HG03378 (cell line): ENCODE data around the gene CEP135.

Experiments used
- ATAC-seq: cut with Tn5 transposase; IDR thresholded peaks from one replicate; pipeline ENCODE4 v1.9.1; 2021; ENCODE audit warnings: mild to moderate bottlenecking, moderate library complexity; ENCODE audit not compliant: unreplicated experiment

Gene CEP135

GRCh38 chr4:56007154-56007553, 58.4 kb downstream of the CEP135 start:
- ATAC-seq: no peak

GRCh38 chr4:56008206-56008605, 59.5 kb downstream of the CEP135 start:
- ATAC-seq: no peak

GRCh38 chr4:56026596-56026995, 77.9 kb downstream of the CEP135 start:
- no peak for ATAC-seq

GRCh38 chr4:56028165-56028564, 79.4 kb downstream of the CEP135 start:
- no peak for ATAC-seq

- no peak for ATAC-seq
These were observed 89.9 kb downstream of the CEP135 start for GRCh38 chr4:56038487-56039162.

DNA sequence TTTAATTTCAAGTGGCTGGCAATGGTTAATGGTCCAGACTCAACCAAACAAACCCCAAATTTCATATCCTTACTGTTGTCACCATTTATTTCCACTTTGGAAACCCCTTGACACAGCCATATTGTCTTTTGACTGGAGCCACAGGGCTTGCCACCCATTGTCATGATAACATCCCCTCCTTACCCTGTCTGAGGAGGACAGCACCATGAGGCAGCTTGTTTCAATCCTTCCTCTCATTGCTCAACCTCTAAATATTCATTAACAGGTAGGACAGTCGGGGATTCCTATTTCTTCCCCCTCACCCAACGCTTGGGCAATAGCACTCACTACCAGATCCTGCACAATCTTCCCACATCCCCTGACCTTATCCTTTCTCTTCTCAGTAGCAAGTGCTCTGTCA, 92.1 kb downstream of the CEP135 start:
- ATAC-seq: no peak

GRCh38 chr4:56042225-56042624, 93.5 kb downstream of the CEP135 start:
- no peak for ATAC-seq

- ATAC-seq: no peak
These were observed 99.6 kb downstream of the CEP135 start for GRCh38 chr4:56048383-56048701.

DNA sequence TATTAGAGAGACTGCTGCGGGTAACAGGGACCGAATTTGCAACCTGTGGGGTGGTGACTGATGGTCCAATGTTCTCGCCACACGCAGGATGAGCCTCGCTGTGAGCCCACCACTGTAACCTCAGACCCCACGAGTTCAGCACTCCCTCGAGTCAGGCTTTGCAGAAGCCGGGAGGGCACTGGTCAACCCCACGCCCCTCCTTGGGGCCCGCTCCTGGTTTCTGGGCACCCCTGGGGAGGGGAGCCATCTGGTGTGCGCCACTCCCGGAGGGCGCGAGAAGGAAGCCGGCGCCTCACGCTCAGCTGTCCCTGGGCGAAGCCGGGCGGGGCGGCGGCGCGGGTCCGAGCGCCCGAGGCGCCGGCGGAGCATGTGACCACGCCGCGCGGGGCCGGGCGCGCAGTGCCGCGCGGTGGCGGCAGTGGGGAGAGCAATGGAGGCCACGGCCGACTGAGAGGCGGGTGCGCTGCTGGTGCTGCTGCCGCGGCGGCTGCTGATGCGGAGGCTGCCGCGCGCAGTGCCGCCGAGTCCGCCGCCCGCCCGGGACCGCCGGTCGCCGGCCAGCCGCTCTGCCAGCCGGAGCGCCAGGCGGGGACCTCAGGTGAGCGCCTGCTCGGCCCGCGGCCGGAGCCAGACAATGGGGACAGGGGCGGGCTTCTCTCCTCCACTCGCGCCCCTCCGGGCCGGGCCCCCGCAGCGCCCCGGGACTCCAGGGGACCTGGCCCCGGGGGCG, 100.1 kb downstream of the CEP135 start:
- ATAC-seq: peak; percentile 82

DNA sequence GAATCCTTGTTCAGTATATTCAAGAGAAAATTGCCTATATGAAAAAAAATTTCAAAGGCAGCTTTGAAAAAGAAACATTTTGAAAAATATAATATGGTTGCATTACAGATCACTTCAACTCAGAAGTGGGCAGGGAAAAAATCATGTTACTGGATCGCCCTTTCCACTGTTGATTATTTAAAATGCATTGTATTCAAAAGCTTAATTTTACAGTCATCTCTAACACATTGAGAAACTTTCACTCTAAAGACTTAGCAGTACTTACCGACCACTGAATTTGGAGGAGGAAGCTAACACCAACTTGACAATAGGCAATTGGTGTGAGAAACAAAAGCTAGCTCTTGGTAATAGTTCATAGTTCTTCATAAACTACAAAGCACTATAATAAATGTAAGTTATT, 101.9 kb downstream of the CEP135 start:
- ATAC-seq: no peak

DNA sequence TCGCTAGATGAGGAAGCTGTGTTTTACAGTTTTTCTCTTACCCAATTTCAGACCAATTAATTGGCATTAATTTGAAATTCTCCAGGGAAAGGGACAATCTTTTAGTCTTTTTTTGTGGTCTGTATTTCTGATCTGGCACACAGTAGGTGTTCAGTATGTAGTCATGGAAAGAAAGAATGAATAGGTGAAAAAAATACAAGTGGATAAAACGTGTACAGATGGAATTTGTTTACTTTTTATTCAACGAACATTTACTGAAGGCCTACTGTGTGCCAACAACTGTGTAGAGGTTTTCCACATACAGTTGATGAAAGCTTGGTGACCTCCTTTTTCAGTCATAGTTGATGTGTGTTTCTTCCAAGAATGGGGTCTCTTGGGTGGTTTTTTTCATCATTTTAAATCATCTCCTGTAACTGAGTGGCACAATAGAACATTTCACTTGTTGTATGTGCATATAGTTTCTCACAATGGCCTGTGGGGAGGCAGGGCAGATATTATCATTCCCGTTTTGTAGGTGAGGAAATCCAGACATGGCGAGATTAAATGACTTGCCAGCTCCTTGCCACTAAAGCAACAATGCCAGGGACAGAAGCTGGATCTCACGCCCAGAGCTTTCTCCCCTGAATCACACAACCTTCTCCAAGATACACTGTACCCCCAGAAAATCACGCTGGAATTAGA, 102.4 kb downstream of the CEP135 start:
- ATAC-seq: no peak

DNA sequence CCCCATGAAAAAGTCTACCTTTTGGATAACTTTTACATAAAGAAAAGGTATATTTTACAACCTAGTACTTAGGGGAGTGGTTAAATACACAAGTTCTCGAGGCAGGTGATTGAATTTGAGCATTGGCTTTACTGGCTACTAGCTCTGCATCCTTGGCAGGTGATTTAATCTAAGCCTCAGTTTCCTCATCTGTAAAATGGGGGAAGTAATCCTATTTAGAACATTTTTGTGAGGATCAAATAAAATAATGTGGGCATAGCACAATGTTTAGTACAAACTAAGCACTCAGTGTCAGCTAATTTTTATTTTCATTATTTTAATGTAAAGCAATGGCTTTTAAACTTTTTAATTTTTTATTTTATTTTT, 102.9 kb downstream of the CEP135 start:
- ATAC-seq: no peak

GRCh38 chr4:56052481-56052880, 103.7 kb downstream of the CEP135 start:
- no peak for ATAC-seq

- no peak for ATAC-seq
These were observed 104.2 kb downstream of the CEP135 start for GRCh38 chr4:56052966-56053365.

DNA sequence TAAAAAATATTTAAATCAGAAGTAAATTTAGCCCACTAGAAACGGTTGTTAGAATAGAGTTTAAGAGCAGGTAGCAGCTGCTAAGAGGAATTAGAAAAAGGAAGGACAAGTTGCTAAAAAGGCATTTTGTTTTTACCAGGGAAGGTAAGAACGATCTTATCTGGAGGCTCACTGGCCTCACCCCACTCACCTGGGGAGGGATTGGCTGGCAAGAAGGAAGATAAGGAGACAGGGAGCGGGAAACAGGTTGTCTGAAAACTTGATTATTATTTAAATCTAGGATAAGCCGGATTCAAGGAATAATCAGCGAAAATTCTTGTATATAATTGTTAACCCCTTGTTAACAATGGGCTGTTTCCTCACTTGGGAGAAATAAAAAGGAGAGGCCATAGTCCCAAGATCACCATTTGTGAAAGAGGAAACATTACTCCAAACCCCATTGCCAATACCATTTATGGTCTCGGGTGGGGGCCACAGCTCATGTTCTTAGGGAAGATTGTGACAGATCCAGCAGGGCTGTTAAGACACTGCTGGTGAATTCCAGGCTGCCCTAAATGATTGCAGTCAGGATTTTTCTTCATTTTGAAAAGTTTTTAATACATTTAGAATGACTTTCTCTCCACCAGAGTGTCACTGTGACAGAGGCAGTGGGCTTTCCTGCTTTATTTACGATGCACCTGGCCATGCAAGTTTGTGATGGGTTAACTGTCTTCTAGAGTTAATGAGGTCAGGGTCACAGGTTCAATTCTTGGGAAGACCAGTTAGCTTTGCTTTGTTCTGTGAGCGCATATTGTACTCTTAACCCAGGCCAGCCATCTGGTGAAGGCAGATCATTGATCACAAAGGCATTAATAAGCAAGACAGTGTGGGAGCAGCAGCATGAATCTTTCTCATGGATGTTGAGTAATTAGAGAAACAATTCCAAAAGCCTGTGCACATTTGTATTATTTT, 106.6 kb downstream of the CEP135 start:
- no peak for ATAC-seq

DNA sequence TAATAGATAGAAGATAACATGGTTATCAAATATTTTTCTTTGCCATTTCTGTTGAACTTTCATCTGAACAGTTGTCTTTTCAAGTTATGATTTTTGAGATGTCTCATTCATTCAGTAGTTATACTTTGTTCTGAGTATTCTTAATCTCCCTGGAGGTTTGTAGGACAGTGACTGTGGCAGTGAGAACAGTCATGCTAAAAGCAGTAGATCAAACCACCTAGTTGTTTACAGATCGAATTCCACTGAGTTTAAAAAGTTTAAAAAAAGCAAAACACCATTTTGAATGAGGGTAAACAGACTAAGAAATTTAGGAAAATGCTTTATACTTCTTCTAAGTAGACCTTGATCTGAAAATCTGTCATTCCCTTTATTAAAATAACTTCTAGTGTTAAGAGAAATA, 107.2 kb downstream of the CEP135 start:
- ATAC-seq: no peak

GRCh38 chr4:56058555-56058954, 109.8 kb downstream of the CEP135 start:
- ATAC-seq: no peak

DNA sequence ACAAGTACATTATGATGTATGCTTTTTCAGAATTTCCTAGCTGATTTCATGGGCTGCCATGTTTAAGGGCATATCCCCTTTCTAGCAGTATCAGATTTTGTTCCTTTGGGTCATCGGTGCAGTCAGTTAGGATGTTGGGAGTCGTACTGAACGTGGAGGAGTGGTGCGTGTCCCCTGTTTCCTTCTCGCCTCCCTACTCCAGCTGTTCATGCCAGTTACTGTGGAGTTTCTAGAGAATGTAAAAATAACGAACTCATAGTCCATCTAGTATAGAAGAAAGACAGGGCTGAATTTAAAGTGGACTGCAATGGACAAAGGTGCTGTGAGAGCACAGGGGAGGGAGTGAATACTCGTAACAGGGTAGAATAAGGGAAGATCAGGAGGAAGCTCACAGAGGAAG, 111.3 kb downstream of the CEP135 start:
- no peak for ATAC-seq

- ATAC-seq: no peak
These were observed 113.4 kb downstream of the CEP135 start for GRCh38 chr4:56062106-56062505.

GRCh38 chr4:56062526-56063145, 113.9 kb downstream of the CEP135 start:
- no peak for ATAC-seq

- ATAC-seq: no peak
These were observed 117.7 kb downstream of the CEP135 start for GRCh38 chr4:56066493-56066892.
